ENCODE data around the gene TMEM9. TPM values are rescaled to one million over a fixed set of nuclear protein-coding genes. Genes with fewer than 3 reads are reported as not detected.

TMEM9 gene
- total and polyA plus RNA-seq, 2 of the 8 experiments (the other 6 are each of a cell fraction or from before 2014, with no cell fraction given) = 79.9 to 181 TPM

- H2BK15ac ChIP-seq (ENCODE audit: low read length) = no peak overlapping the region
- H3K4me3 ChIP-seq (ENCODE audit: extremely low read depth in 1 of 4, insufficient read depth in 2 of 4, low read depth in 3 of 4, low read length in 4 of 4) = no peak overlapping the region
- H3K23ac ChIP-seq (ENCODE audit: insufficient read length) = no peak overlapping the region
- no peak overlapping the region for H4K8ac ChIP-seq (ENCODE audit: extremely low read depth, insufficient read depth, low read length)
- WGBS, 2 experiments (ENCODE audit: extremely low coverage in 1 of 2, insufficient coverage in 1 of 2, insufficient read length in 1 of 2, insufficient replicate concordance in 2 of 2, low coverage in 1 of 2, low lambda C conversion rate in 2 of 2, missing lambda C conversion rate in 1 of 2) = 95% methylated on average over 3 of the region's 3 CpGs; no CpG with 5 or more reads in 1 of the 2 experiments
- no peak overlapping the region for H3K14ac ChIP-seq (ENCODE audit: insufficient read length)
- no peaks in the 10 kb centered on the region for H3K9me3 ChIP-seq (ENCODE audit: insufficient read depth in 2 of 2, low read depth in 1 of 2, low read length in 1 of 2)
- POLR2A ChIA-PET (ENCODE audit: partially characterized antibody) = interaction anchor here (1.1 to 2.4 kb wide), 3 partner anchors 10 to 17 kb away, joined by 3 to 6 read pairs (median 3); no protein-coding TSS in a partner anchor
- H4K91ac ChIP-seq (replicated peaks; ENCODE audit: insufficient read length, low read length) = no peak overlapping the region
- H3K36me3 ChIP-seq (ENCODE audit: control insufficient read depth in 2 of 4, insufficient read depth in 4 of 4, low read length in 3 of 4) = no peaks in the 10 kb centered on the region; a peak in 1 of 8 replicates
- TF ChIP-seq ASH2L (IDR thresholded peaks at IDR 0.05; ENCODE audit: low read length) (no peak), TAF1 (IDR thresholded peaks at IDR 0.05; ENCODE audit: low read depth, low read length) (no peak), POU5F1 (IDR thresholded peaks at IDR 0.05; ENCODE audit: low read depth, low read length) (no peak), NRF1 (IDR thresholded peaks at IDR 0.05; ENCODE audit: low read depth, low read length) (no peak), SP1 (IDR thresholded peaks at IDR 0.05; ENCODE audit: low read depth, low read length) (no peak), RXRA (IDR thresholded peaks at IDR 0.05; ENCODE audit: insufficient read depth, low read depth, low read length) (no peak)
- no peak overlapping the region for H3K56ac ChIP-seq (replicated peaks; ENCODE audit: insufficient read length, low read depth, low read length)
- H3K79me1 ChIP-seq (ENCODE audit: low read depth, low read length) = no peaks in the 10 kb centered on the region
- no peak overlapping the region for H2BK120ac ChIP-seq (replicated peaks; ENCODE audit: low read depth, low read length)
- no peak overlapping the region for H3K18ac ChIP-seq (ENCODE audit: extremely low read depth, low read length)
- H3K79me2 ChIP-seq (ENCODE audit: control insufficient read depth in 1 of 2, insufficient read depth in 2 of 2, low read length in 2 of 2) = no peaks in the 10 kb centered on the region
- H3K4ac ChIP-seq (replicated peaks; ENCODE audit: insufficient read length, low read depth, low read length) = no peak overlapping the region
- FAIRE-seq = no peak
- no peak overlapping the region for H4K5ac ChIP-seq (ENCODE audit: insufficient read length, low read depth, low read length)
- no peak for DNase-seq (ENCODE audit: low read depth in 1 of 2, low spot score in 2 of 2)
- H2BK5ac ChIP-seq (ENCODE audit: low read depth, low read length) = no peak overlapping the region
- no peak overlapping the region for H2BK12ac ChIP-seq (ENCODE audit: low read depth, low read length)
- H3K23me2 ChIP-seq (ENCODE audit: low read depth, low read length) = no peaks in the 10 kb centered on the region; the same call in 1 of the 2 replicates
- H3K4me2 ChIP-seq (ENCODE audit: insufficient read depth in 1 of 2, low read depth in 2 of 2, low read length in 2 of 2) = no peak overlapping the region
- CTCF ChIA-PET (ENCODE audit: partially characterized antibody) = interaction anchor here (1.4 to 3.6 kb wide), 5 partner anchors 9 to 33 kb away, joined by 3 to 20 read pairs (median 11); partner anchors contain the start of gene TMEM9
- no peaks in the 10 kb centered on the region for H4K20me1 ChIP-seq (replicated peaks in 1 of 2; ENCODE audit: control insufficient read depth in 1 of 2, insufficient read depth in 2 of 2, low read length in 2 of 2)
- H2AK5ac ChIP-seq (ENCODE audit: low read depth, low read length) = no peak overlapping the region
- no peaks in the 10 kb centered on the region for H3K27me3 ChIP-seq (replicated peaks in 1 of 4; ENCODE audit: control insufficient read depth in 3 of 4, extremely low read depth in 1 of 4, insufficient read depth in 3 of 4, low read length in 3 of 4)
- no peak overlapping the region for H2AFZ ChIP-seq (ENCODE audit: low read length)
- H3K4me1 ChIP-seq (replicated peaks in 1 of 4; ENCODE audit: control insufficient read depth in 3 of 4, insufficient read depth in 4 of 4, low read length in 3 of 4) = peaks cover 0 to 5% (median 0%) of the 10 kb centered on the region in 4 experiments; a peak in 2 of 7 replicates
- H2BK20ac ChIP-seq (ENCODE audit: low read length) = no peak overlapping the region
- H3K27ac ChIP-seq (ENCODE audit: low read depth, low read length) = no peak overlapping the region
- H3K9ac ChIP-seq (replicated peaks in 1 of 4; ENCODE audit: extremely low read depth in 1 of 4, low read depth in 3 of 4, low read length in 3 of 4) = no peak overlapping the region
These were observed 28.9 kb upstream of the TMEM9 start for GRCh38 chr1:201183209-201183608.
